K562 (cell line): ENCODE results near the gene ITGB2.

ENCODE experiments used
- HNRNPH1 ChIP-seq: fragments of 200-400 bp; formaldehyde crosslinking; optimal IDR thresholded peaks from 2 replicates; pipeline ENCODE3; 2017; ENCODE audit warnings: low read depth, mild to moderate bottlenecking, low read length, moderate library complexity
- XRCC4 ChIP-seq: IDR thresholded peaks from one replicate; pipeline ENCODE4 v1.6.1; 2011; ENCODE audit not compliant: insufficient read depth, insufficient read length; ENCODE audit errors: extremely low read depth
- TF ChIP-seq, protein P1 (sequence below): sonication (generic); formaldehyde crosslinking; IDR thresholded peaks from 2 replicates; pipeline ENCODE4 v1.8.1; 2023; ENCODE audit warnings: mild to moderate bottlenecking, missing genetic modification reagents
- TF ChIP-seq, protein P2 (sequence below): sonication (generic); formaldehyde crosslinking; IDR thresholded peaks from 2 replicates; pipeline ENCODE4 v1.9.0; 2022; ENCODE audit warnings: mild to moderate bottlenecking, missing genetic modification reagents

DNA sequence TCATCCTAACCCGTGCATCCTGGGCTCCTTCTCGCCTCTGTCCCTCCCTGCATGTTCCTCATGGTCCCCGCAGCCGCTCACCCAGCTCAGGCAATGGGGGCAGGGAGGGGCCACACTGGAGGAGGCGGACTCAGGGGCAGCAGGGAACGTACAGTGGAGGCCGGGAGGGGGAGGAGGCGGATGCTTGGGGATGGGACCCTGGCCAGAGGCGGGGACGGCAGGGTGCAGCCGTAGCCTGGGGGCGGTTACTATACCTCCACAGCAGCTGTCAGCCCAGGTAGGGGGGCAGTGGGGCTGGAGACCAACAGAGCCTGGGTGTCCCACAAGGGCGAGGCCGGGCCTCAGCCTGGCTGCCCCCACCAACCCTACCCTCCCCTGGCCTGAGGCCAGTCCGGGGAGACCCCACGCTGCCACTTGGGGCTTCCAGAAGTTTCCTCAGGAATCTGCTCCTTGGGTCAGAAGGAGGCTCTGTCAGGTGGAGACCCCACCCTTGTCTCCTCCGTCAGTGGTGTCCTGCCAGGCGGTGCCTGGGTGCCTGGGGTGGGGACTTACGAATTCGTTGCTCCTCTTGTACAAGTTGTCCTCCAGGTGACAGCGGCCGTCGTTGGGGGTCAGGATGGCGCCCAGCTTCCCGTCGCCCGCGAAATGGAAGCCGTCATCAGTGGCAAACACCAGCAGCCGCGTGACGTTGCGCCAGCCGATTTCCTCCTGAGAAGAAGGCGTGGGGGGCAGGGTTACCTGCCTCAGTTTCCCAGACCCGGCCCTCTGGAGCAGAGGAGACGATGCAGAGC is 20.7 kb downstream of the ITGB2 start:
- TF ChIP-seq, protein P1, sequence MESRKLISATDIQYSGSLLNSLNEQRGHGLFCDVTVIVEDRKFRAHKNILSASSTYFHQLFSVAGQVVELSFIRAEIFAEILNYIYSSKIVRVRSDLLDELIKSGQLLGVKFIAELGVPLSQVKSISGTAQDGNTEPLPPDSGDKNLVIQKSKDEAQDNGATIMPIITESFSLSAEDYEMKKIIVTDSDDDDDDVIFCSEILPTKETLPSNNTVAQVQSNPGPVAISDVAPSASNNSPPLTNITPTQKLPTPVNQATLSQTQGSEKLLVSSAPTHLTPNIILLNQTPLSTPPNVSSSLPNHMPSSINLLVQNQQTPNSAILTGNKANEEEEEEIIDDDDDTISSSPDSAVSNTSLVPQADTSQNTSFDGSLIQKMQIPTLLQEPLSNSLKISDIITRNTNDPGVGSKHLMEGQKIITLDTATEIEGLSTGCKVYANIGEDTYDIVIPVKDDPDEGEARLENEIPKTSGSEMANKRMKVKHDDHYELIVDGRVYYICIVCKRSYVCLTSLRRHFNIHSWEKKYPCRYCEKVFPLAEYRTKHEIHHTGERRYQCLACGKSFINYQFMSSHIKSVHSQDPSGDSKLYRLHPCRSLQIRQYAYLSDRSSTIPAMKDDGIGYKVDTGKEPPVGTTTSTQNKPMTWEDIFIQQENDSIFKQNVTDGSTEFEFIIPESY = peak; percentile 51; the same call in 1 of the 2 replicates
- no peak for TF ChIP-seq XRCC4
- no peak for TF ChIP-seq HNRNPH1
- TF ChIP-seq, protein P2, sequence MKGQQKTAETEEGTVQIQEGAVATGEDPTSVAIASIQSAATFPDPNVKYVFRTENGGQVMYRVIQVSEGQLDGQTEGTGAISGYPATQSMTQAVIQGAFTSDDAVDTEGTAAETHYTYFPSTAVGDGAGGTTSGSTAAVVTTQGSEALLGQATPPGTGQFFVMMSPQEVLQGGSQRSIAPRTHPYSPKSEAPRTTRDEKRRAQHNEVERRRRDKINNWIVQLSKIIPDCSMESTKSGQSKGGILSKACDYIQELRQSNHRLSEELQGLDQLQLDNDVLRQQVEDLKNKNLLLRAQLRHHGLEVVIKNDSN = no peak
